ENCODE measurements around the gene UCHL5.

- TF ChIP-seq CTCF (conservative IDR thresholded peaks at IDR 0.05; ENCODE audit: low read depth, low read length) = no peak
- TF ChIP-seq EZH2 (IDR thresholded peaks at IDR 0.05; ENCODE audit: borderline replicate concordance, low read depth, low read length, poor library complexity, severe bottlenecking) = no peak
Measured at GRCh38 chr1:193060938-193061337, 1.8 kb upstream of the UCHL5 start.

All from A673 (cell line).